Osteoblast (primary cell): ENCODE measurements around the gene RALBP1. TPM values are rescaled to one million over a fixed set of nuclear protein-coding genes. Genes with fewer than 3 reads are reported as not detected.
"Not testable (repeated sequence)": the region's sequence is repeated elsewhere in the genome, so short reads cannot be mapped to it uniquely, and the experiment has no call there.

Experiments
- DNase-seq: peaks from one replicate; pipeline ENCODE4 v3.0.0; 2011; ENCODE audit warnings: low spot score, mixed read lengths; ENCODE audit not compliant: insufficient read length; ENCODE audit errors: missing footprints
- H2AFZ ChIP-seq: 2 replicates; pipeline ENCODE4 v1.6.0; 2011; ENCODE audit warnings: mild to moderate bottlenecking, low read length
- H3K27ac ChIP-seq: 2 replicates; pipeline ENCODE4 v1.5.1; 2011; ENCODE audit warnings: mild to moderate bottlenecking, low read depth, low read length, moderate library complexity
- H3K27me3 ChIP-seq: 2 replicates; pipeline ENCODE4 v1.6.0; 2012; ENCODE audit warnings: mild to moderate bottlenecking, control low read depth, inconsistent platforms, low read length, moderate library complexity; ENCODE audit not compliant: insufficient read depth
- H3K36me3 ChIP-seq: 2 replicates; pipeline ENCODE4 v1.5.1; 2011; ENCODE audit warnings: mild to moderate bottlenecking, low read length, control low read depth, moderate library complexity; ENCODE audit not compliant: insufficient read depth
- H3K4me1 ChIP-seq: 2 replicates; pipeline ENCODE4 v1.5.1; 2011; ENCODE audit warnings: mild to moderate bottlenecking, low read length, control low read depth, moderate library complexity; ENCODE audit not compliant: insufficient read depth
- H3K4me2 ChIP-seq: 2 replicates; pipeline ENCODE4 v1.6.0; 2011; ENCODE audit warnings: mild to moderate bottlenecking, low read length; ENCODE audit not compliant: insufficient read depth
- H3K4me3 ChIP-seq: fragments of 200-600 bp; sonication (generic); 3 replicates; pipeline ENCODE4 v1.5.1; 2012; ENCODE audit warnings: mild to moderate bottlenecking, low read length, inconsistent platforms; ENCODE audit not compliant: insufficient read depth
- H3K79me2 ChIP-seq: 2 replicates; pipeline ENCODE4 v1.6.0; 2012; ENCODE audit warnings: mild to moderate bottlenecking, low read length, control low read depth, inconsistent platforms; ENCODE audit not compliant: insufficient read depth
- H3K9me3 ChIP-seq: 2 replicates; pipeline ENCODE4 v1.5.1; 2011; ENCODE audit warnings: low read depth, low read length, control low read depth
- H4K20me1 ChIP-seq: 2 replicates; pipeline ENCODE4 v1.6.0; 2012; ENCODE audit warnings: mild to moderate bottlenecking, low read length, control low read depth; ENCODE audit not compliant: insufficient read depth
- CTCF ChIP-seq: IDR thresholded peaks from 2 replicates; pipeline ENCODE4 v1.5.1; 2011; ENCODE audit warnings: mild to moderate bottlenecking, low read depth, low read length, moderate library complexity; ENCODE audit errors: extremely low read depth
- total RNA-seq: library from RNA; depleted of rRNA; stranded (reverse); fragments of >200 nt; gene quantifications from 2 replicates; pipeline ENCODE4 v1.2.3, GENCODE V29; 2012

RALBP1 gene
- total RNA-seq, 1 donor, result 90.8 TPM

DNA sequence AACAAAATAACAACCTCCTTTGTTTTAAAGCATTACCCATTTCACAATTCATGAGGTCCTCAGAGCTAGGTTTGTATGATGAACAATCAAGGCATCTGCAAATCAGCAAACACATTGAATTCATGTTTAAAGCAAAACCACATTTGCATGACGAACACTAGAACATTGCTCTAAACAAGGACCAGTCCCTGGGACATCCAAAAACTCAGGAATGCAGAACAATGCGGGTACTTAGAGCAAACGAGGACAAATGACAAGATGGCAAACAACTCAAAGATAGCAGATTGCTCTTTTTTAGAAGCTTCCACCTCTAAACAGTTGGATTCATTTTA, 45.7 kb upstream of the RALBP1 start:
- Histone ChIP-seq H2AFZ (no peak overlapping the region), H4K20me1 (no peaks in the 10 kb centered on the region), H3K9me3 (no peaks in the 10 kb centered on the region), H3K36me3 (no peaks in the 10 kb centered on the region), H3K27me3 (no peaks in the 10 kb centered on the region), H3K4me3 (no peak overlapping the region), H3K4me1 (no peaks in the 10 kb centered on the region), H3K79me2 (no peaks in the 10 kb centered on the region), H3K4me2 (no peak overlapping the region), H3K27ac (no peak overlapping the region)
- no peak for TF ChIP-seq CTCF
- no peak for DNase-seq

- not testable (repeated sequence) for H3K4me1 ChIP-seq, H4K20me1 ChIP-seq, DNase-seq, H3K9me3 ChIP-seq, H3K4me3 ChIP-seq, H3K36me3 ChIP-seq, H2AFZ ChIP-seq, H3K27me3 ChIP-seq, H3K4me2 ChIP-seq, H3K27ac ChIP-seq, H3K79me2 ChIP-seq
Observed at GRCh38 chr18:9430315-9430714, 45.0 kb upstream of the RALBP1 start.

- H3K4me3 ChIP-seq, result no peak overlapping the region
Observed at GRCh38 chr18:9431296-9431695, 44.0 kb upstream of the RALBP1 start.

DNA sequence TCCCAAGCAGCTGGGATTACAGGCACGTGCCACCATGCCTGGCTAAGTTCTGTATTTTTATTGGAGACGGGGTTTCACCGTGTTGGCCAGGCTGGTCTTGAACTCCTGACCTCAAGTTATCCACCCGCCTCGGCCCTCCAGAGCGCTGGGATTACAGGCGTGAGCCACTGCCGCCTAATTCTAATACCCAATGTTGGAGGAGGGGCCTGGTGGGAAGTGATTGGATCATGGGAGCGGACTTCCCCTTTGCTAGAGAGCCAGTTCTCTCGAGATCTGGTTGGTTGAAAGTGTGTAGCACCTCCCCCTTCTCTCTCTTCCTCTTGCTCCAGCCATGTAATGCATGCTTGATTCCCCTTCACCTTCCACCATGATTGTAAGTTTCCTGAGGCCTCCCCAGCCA, 42.2 kb upstream of the RALBP1 start:
- not testable (repeated sequence) for H4K20me1 ChIP-seq, H3K4me1 ChIP-seq, H3K27me3 ChIP-seq, DNase-seq, H3K27ac ChIP-seq, H3K4me2 ChIP-seq, H3K4me3 ChIP-seq, H2AFZ ChIP-seq, H3K9me3 ChIP-seq, H3K79me2 ChIP-seq, H3K36me3 ChIP-seq

More at GRCh38 chr18:9431296-9431695, 44.0 kb upstream of the RALBP1 start:
- no peak overlapping the region for H3K4me2 ChIP-seq
- H3K9me3 ChIP-seq, result no peaks in the 10 kb centered on the region
- no peak for TF ChIP-seq CTCF
- H3K27me3 ChIP-seq, result no peaks in the 10 kb centered on the region
- no peak overlapping the region for H3K27ac ChIP-seq
- no peaks in the 10 kb centered on the region for H3K4me1 ChIP-seq
- H3K36me3 ChIP-seq, result no peaks in the 10 kb centered on the region
- no peak for DNase-seq
- H2AFZ ChIP-seq, result no peak overlapping the region
- H4K20me1 ChIP-seq, result no peaks in the 10 kb centered on the region
- H3K79me2 ChIP-seq, result no peaks in the 10 kb centered on the region

- Histone ChIP-seq H3K27ac (no peak overlapping the region), H3K36me3 (no peaks in the 10 kb centered on the region), H3K4me2 (no peak overlapping the region), H2AFZ (no peak overlapping the region), H4K20me1 (no peaks in the 10 kb centered on the region), H3K79me2 (no peaks in the 10 kb centered on the region), H3K4me1 (no peaks in the 10 kb centered on the region), H3K4me3 (no peak overlapping the region), H3K9me3 (no peaks in the 10 kb centered on the region), H3K27me3 (no peaks in the 10 kb centered on the region)
- TF ChIP-seq CTCF, result no peak
- DNase-seq, result no peak
Observed at GRCh38 chr18:9433671-9434121, 41.6 kb upstream of the RALBP1 start.
